ENCODE data around the gene MAPK11.

MAPK11 gene

DNA sequence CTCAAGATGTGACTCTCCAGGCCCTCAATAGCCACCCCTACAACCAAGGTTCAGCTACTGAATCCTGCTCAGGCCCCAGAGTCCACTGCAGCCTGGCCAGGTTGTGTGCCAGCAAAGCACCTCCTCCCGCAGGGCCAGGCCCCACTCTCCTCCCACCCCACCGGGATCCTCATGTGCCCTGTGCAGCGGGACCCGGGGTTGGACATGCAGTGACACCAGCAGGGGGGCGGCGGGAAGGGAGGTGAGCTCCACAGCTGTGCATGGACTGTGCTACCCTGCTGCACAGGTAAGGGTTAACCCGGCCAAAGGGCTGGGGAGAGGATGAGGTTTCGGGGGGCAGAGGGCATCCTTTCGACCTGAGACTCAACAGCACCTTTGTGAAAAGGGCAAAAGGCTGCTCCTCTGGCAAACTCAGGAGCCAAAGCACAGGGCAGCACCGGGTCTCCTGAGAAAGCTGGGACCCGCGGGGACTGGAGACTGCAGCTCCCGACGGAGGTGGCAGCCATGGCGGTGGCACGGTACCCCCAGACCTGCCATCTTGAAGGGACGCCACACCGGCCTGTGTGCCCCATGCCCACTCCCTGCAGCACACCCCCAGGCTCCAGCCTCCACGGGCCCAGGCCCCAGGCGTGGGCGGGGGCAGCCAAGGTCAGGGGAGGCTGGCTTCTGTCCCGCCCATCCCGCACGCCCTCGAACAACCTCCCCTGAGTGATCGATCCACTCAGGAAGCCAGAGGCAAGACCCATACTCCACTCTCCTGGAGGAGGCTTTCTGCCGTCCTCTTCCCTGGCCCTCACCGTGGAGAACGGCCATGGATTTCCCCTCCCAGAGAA lies 26.7 kb upstream of the MAPK11 start:
- DNase-seq (ENCODE audit: low spot score): no peak
- in situ Hi-C loops (cut with MboI; ENCODE audit: low sequenced_read_pairs, unreplicated experiment): no loop called here
- TF ChIP-seq, protein P1, sequence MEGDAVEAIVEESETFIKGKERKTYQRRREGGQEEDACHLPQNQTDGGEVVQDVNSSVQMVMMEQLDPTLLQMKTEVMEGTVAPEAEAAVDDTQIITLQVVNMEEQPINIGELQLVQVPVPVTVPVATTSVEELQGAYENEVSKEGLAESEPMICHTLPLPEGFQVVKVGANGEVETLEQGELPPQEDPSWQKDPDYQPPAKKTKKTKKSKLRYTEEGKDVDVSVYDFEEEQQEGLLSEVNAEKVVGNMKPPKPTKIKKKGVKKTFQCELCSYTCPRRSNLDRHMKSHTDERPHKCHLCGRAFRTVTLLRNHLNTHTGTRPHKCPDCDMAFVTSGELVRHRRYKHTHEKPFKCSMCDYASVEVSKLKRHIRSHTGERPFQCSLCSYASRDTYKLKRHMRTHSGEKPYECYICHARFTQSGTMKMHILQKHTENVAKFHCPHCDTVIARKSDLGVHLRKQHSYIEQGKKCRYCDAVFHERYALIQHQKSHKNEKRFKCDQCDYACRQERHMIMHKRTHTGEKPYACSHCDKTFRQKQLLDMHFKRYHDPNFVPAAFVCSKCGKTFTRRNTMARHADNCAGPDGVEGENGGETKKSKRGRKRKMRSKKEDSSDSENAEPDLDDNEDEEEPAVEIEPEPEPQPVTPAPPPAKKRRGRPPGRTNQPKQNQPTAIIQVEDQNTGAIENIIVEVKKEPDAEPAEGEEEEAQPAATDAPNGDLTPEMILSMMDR (IDR thresholded peaks at IDR 0.05; ENCODE audit: borderline replicate concordance, control extremely low read depth, extremely low read depth, insufficient read depth, missing control alignments): no peak

- in situ Hi-C loops (cut with MboI; ENCODE audit: low sequenced_read_pairs, unreplicated experiment): no loop called here
- TF ChIP-seq, protein P1 (IDR thresholded peaks at IDR 0.05; ENCODE audit: borderline replicate concordance, control extremely low read depth, extremely low read depth, insufficient read depth, missing control alignments): no peak
- no peak for DNase-seq (ENCODE audit: low spot score)
Observed at GRCh38 chr22:50294319-50294656, 24.1 kb upstream of the MAPK11 start.

DNA sequence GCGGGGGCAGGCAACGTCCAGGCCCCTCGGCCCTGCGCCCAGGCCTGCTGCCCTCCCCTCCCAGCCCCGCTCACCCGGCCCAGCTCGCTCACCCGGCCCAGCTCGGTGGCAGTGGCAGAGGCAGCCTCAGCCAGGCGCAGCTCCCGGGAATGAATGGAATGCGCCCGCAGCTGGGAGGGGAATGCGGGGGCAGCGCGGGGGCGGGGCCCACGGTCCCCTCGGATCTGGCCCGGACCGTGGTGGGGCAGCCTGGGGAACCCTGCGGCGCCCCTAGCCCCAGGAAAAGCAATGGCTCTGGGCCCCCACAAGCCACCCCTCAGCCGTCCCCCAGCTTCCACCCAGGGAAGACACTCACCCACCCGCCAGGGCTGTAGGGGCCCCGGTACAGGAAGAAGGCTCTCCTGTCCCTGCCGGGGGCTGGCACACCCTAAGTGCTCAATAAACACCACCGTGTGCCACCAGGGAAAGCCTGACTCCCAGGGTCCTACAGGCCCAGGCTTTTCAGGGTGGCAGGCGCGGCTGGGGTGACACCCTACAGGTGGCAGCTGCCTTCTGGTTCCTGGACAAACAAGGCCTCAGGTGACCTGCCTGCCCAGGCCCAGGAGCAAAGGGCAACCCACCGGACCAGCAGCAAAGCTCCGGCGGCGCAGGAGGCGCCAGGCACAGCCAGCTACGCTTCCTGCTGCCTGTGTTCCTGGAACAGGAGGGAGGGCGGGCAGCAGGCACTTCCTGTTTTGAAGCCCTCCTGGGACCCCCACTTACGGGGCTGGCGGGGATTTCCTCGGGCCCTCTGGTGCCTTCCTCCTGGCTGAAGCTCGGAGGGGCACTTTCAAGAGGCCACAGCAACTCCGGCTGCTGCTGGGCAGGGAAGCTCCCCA lies 23.5 kb upstream of the MAPK11 start:
- in situ Hi-C loops (cut with MboI; ENCODE audit: low sequenced_read_pairs, unreplicated experiment): no loop called here

DNA sequence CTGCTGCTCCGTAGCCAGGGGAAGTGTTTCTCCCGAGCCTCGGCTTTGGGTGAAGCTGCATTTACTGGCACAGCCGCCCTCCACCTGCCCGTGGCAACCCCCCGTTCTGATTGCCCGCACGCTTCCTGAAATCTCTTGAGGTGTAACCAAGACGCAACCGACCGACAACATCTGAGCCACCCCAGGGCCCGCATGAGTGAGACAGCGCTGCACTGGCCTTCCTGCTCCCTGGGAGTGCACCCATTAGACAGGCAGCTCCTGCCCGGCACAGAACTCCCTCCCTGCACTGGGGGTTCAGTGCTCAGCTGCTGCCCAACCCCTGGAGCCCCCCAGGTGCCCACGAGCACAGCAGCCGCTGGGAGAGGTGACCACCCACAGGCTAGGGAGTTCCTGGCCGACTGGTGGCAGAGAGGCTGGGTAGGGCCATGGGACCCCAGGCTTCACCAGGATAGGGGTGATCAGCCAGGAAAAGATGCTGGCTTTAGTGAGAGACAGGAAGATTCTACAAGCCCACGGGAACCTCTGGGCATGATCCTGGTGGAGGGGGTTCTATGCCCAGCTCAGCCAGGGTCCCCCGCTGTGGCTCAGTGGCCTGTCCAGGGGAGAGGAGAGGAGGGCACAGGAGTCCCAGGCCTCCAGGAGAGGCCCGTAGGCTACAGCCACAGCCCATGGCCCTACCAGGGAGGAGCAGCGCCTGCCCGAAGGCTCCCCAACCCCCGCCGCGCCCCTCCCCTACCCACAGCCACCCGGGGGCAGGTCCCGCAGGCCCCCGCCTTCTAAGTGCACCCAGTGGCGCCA lies 22.7 kb upstream of the MAPK11 start:
- in situ Hi-C loops (cut with MboI; ENCODE audit: low sequenced_read_pairs, unreplicated experiment): no loop called here
- DNase-seq (ENCODE audit: low spot score): no peak
- TF ChIP-seq, protein P1 (IDR thresholded peaks at IDR 0.05; ENCODE audit: borderline replicate concordance, control extremely low read depth, extremely low read depth, insufficient read depth, missing control alignments): no peak

More for the DNA sequence above, 23.5 kb upstream of the MAPK11 start:
- TF ChIP-seq, protein P1 (IDR thresholded peaks at IDR 0.05; ENCODE audit: borderline replicate concordance, control extremely low read depth, extremely low read depth, insufficient read depth, missing control alignments): no peak
- DNase-seq (ENCODE audit: low spot score): no peak

GRCh38 chr22:50289942-50290630 lies 19.9 kb upstream of the MAPK11 start:
- DNase-seq (ENCODE audit: low spot score): no peak
- TF ChIP-seq, protein P1 (IDR thresholded peaks at IDR 0.05; ENCODE audit: borderline replicate concordance, control extremely low read depth, extremely low read depth, insufficient read depth, missing control alignments): no peak
- in situ Hi-C loops (cut with MboI; ENCODE audit: low sequenced_read_pairs, unreplicated experiment): no loop called here
